HG03060 (cell line): ENCODE results near the gene CST6.
"Not testable (repeated sequence)": the region's sequence is repeated elsewhere in the genome, so short reads cannot be mapped to it uniquely, and the experiment has no call there.

Experiments used
- ATAC-seq: cut with Tn5 transposase; IDR thresholded peaks from one replicate; pipeline ENCODE4 v1.9.1; 2021; ENCODE audit warnings: low read depth, moderate number of reproducible peaks; ENCODE audit not compliant: unreplicated experiment

CST6 gene

GRCh38 chr11:66012946-66013761, 1.3 kb downstream of the CST6 start:
- ATAC-seq = no peak

- ATAC-seq = no peak
These were observed 1.9 kb downstream of the CST6 start for GRCh38 chr11:66013762-66014100.

- no peak for ATAC-seq
These were observed 3.1 kb downstream of the CST6 start for GRCh38 chr11:66014804-66015453.

- ATAC-seq = no peak
These were observed 3.7 kb downstream of the CST6 start for GRCh38 chr11:66015454-66015881.

- no peak for ATAC-seq
These were observed 4.4 kb downstream of the CST6 start for GRCh38 chr11:66015936-66016792.

GRCh38 chr11:66016793-66017177, 5.0 kb downstream of the CST6 start:
- ATAC-seq = no peak

- no peak for ATAC-seq
These were observed 5.5 kb downstream of the CST6 start for GRCh38 chr11:66017321-66017720.

GRCh38 chr11:66020212-66020611, 8.4 kb downstream of the CST6 start:
- ATAC-seq = no peak

- ATAC-seq = no peak
These were observed 9.0 kb downstream of the CST6 start for GRCh38 chr11:66020618-66021357.

GRCh38 chr11:66022401-66023185, 10.8 kb downstream of the CST6 start:
- ATAC-seq = no peak

- ATAC-seq = not testable (repeated sequence)
These were observed 11.3 kb downstream of the CST6 start for GRCh38 chr11:66023186-66023440.

GRCh38 chr11:66026017-66026529, 14.3 kb downstream of the CST6 start, which contains the start of gene CATSPER1:
TSS of gene CATSPER1 (minus strand) at chr11:66026479. CDS start at chr11:66026379, 100 bp downstream.
- no peak for ATAC-seq

GRCh38 chr11:66032957-66033735, 21.3 kb downstream of the CST6 start:
- no peak for ATAC-seq

- ATAC-seq = no peak
These were observed 24.0 kb downstream of the CST6 start for GRCh38 chr11:66035653-66036333.

- no peak for ATAC-seq
These were observed 24.5 kb downstream of the CST6 start for GRCh38 chr11:66036334-66036710.

- no peak for ATAC-seq
These were observed 25.5 kb downstream of the CST6 start for GRCh38 chr11:66037327-66037726.

GRCh38 chr11:66039765-66040164, 28.0 kb downstream of the CST6 start:
- no peak for ATAC-seq

GRCh38 chr11:66042227-66042995, 30.6 kb downstream of the CST6 start:
- no peak for ATAC-seq
